RWPE2 (cell line): Measurements from ENCODE around the gene GNL2.

Source experiments
- ATAC-seq: fragments of 200-7000 bp; cut with Tn5 transposase; 3 replicates; pipeline ENCODE4 v1.9.1; 2021; ENCODE audit warnings: low read depth
- DNase-seq: peaks from one replicate; pipeline ENCODE4 v3.0.0-alpha.2; 2020; ENCODE audit warnings: low spot score
- H3K27ac ChIP-seq: fragments of 450-650 bp; 2 replicates; pipeline ENCODE4 v1.5.1; 2017; ENCODE audit warnings: mild to moderate bottlenecking; ENCODE audit not compliant: poor library complexity, severe bottlenecking
- H3K27me3 ChIP-seq: fragments of 250-450 bp; sonication (Bioruptor Pico); 2 replicates; pipeline ENCODE4 v1.5.1; 2021; ENCODE audit warnings: mild to moderate bottlenecking, moderate library complexity; ENCODE audit not compliant: insufficient read depth, poor library complexity, severe bottlenecking
- H3K36me3 ChIP-seq: fragments of 250-450 bp; sonication (Bioruptor Pico); 2 replicates; pipeline ENCODE4 v1.5.1; 2020; ENCODE audit warnings: low read depth, mild to moderate bottlenecking, moderate library complexity
- H3K4me1 ChIP-seq: fragments of 250-450 bp; sonication (Bioruptor Pico); 2 replicates; pipeline ENCODE4 v1.5.1; 2021; ENCODE audit warnings: mild to moderate bottlenecking, moderate library complexity; ENCODE audit not compliant: insufficient read depth, poor library complexity, severe bottlenecking
- H3K4me3 ChIP-seq: fragments of 250-450 bp; sonication (Bioruptor Pico); 2 replicates; pipeline ENCODE4 v1.5.1; 2021; ENCODE audit warnings: mild to moderate bottlenecking, moderate library complexity; ENCODE audit not compliant: severe bottlenecking
- H3K9me3 ChIP-seq: fragments of 250-450 bp; sonication (Bioruptor Pico); 2 replicates; pipeline ENCODE4 v1.5.1; 2021; ENCODE audit warnings: mild to moderate bottlenecking, moderate library complexity; ENCODE audit not compliant: severe bottlenecking
- CTCF ChIP-seq: fragments of 450-650 bp; IDR thresholded peaks from one replicate; pipeline ENCODE4 v1.5.1; 2017; ENCODE audit warnings: mild to moderate bottlenecking, moderate library complexity; ENCODE audit not compliant: poor library complexity, severe bottlenecking

GNL2 gene

GRCh38 chr1:37517569-37517968 lies 78.2 kb downstream of the GNL2 start:
- H3K9me3 ChIP-seq: no peaks in the 10 kb centered on the region
- no peak overlapping the region for H3K27ac ChIP-seq
- peaks cover 8% of the 10 kb centered on the region for H3K36me3 ChIP-seq
- DNase-seq (no peak), ATAC-seq (no peak)
- H3K27me3 ChIP-seq: no peaks in the 10 kb centered on the region
- H3K4me3 ChIP-seq: no peak overlapping the region
- no peak for TF ChIP-seq CTCF
- peaks cover 4% of the 10 kb centered on the region for H3K4me1 ChIP-seq
